ENCODE results near the gene IP6K3.
A peak's percentile ranks its signal among the peaks of the same experiment; 100 is the strongest.

The IP6K3 gene

DNA sequence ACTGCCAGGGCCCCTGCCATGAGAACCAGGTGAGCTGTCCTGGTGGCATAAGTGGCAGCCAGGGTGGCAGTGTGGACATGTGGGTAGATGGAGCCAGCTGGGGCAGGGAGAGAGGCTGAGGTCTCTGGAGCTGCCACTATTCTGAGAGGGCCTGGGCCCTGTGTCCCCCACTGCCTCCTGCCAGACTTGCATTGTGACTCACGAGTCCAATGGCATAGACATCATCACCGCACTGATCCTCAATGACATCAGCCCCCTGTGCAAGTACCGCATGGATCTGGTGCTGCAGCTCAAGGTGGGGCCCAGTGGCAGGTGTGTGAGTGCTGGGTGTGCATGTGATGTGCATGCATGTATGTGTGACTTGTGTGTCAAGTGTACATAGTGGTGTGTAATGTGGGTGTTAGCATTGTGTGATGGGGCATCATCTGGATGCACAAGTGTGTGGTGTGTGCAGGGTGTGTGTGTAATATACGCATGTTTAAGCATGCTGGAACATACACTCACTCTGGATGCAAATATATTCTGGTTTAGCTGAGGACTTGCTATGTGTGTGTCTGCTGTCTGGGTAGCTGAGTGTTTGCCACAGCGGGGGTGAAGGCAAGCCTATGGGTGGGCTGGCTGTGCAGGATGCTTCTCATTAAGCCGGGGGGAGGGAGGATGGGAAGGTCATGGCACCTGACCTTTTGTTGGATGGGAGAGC, 60.3 kb downstream of the IP6K3 start:
- no peak for DNase-seq

DNA sequence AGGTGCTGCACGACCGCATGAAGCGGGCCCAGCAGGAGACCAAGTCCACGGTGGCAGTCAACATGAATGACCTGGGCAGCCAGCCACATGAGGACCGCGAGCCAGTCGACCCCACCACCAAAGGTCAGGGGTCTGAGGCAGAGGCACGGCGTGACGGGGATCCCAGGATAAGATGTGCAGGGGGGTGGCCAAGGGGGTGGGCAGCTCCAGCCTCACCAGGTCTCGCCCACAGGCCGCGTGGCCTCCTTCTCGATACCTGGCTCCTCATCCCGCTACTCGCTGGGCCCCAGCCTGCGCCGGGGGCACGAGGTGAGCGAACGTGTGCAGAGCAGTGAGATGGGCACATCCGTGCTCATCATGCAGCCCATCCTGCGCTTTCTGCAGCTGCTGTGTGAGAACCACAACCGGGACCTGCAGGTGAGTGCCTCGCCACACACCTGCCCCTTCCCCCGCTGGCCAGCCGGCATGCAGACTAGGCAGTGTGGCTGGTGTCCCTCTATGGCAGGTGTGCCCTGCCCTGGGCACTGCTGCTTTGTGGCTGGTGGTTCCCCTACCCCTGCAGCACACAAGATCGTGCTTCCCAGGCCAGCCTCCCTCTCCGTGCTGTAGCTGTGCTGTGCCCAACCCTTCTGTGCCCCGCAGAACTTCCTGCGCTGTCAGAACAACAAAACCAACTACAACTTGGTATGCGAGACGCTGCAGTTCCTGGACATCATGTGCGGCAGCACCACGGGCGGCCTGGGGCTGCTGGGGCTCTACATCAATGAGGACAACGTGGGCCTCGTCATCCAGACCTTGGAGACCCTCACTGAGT, 61.1 kb downstream of the IP6K3 start:
- no peak for DNase-seq

DNA sequence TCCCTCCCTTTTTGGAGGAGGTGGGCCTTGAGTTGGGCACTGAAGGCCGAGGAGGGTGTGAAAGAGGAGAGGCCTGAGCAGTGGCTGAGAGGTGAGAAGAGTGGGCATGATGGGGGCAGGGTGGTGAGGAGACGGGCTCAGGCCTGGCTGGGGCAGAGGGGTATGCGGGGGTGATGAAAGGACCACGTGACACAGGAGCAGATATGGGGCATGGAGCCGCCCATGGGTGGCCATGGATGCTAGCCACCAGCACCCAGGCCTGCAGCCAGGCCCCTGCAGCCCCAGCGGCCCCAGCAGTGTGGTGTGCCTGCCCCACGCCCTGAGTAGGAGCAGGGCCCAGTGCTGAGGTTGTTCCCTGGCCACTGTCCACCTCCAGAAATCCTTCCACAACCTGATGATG, 61.7 kb downstream of the IP6K3 start:
- no peak for DNase-seq

DNA sequence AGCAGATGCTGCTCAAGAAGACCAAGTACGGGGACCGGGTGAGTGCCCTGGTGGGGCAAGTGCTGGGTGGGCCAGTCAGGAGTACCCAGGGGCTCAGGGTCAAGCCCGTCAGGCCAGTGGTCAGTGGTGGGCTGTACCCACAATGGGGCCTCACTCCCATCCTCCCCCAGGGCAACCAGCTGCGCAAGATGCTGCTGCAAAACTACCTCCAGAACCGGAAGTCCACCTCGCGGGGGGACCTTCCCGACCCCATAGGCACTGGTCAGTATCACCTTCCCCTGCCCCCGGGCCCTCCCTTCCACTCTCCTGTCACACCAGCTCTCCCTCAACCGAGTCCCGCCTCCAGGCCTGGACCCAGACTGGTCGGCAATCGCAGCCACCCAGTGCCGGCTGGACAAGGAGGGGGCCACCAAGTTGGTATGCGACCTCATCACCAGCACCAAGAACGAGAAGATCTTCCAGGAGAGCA, 62.2 kb downstream of the IP6K3 start:
- DNase-seq: no peak

DNA sequence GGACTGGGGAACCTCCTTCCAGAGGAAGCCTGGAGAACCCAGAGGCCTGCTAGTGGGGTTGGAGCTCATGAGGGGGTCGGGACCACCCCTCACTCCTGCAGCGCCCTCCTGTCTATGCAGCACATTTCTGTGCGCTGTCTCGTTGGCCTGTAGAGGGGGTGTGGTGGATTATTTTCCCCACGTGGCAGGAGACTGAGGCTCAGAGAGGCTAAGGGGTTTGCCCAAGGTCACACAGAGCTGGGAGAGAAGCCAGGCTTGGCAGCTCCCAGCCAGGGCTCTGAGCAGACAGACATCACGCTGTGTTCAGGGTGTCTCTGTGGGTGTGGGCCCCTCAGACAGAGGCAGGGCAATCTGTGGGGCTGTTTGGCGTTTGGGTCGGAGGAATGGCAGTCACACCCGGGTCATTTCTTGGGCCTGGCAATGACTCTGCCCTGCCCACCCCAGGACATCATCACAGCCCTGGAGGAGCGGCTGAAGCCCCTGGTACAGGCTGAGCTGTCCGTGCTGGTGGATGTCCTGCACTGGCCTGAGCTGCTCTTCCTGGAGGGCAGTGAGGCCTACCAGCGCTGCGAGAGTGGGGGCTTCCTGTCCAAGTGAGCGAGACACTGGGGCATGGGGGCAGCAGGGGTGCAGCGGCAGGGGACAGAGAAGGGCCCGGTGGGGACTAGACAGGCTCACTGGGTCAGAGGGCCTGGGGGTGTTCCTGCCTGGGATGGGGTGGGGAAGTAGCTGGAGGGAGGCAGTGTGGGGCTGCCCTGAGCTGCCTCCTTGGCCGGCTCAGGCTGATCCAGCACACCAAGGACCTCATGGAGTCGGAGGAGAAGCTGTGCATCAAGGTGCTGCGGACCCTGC, 62.9 kb downstream of the IP6K3 start:
- DNase-seq: no peak

DNA sequence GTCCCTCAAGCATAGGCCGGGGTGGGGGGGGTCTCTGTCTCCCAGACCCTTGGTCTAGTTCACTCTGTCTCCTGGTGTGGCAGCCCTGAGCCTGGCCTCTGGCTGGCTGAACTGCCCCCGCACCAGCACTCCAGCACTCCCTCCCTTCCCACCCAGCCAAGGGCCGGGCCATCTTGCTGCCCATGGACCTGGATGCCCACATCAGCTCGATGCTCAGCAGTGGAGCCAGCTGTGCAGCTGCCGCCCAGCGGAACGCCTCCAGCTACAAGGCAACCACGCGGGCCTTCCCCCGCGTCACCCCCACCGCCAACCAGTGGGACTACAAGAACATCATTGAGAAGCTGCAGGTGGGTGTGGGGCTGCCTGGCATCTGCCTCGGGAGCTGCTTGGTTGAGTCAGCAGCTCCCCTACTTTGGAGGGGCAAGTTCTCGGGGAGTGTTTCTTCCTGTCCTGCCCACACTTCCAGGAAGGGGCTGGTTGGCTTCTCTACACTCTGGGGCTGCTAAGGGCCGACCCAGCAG, 63.6 kb downstream of the IP6K3 start:
- DNase-seq: peak; percentile 71

DNA sequence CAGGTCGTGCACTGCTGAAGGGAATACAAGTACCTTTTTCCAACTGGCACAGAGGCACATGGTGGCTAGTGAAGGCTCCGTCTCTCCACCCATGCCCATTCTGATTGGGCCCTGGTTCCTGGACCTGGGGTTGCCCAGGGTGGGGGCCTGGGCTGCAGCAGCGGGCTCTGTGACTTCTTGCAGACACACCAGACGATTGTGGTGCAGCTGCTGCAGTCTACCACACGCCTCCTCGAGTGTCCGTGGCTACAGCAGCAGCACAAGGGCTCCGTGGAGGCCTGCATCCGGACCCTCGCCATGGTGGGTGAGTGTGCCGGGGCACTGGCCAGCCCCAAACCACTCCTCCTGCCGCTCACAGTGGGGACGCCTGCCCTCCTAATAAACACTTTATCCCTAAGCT, 64.4 kb downstream of the IP6K3 start:
- DNase-seq: no peak

DNA sequence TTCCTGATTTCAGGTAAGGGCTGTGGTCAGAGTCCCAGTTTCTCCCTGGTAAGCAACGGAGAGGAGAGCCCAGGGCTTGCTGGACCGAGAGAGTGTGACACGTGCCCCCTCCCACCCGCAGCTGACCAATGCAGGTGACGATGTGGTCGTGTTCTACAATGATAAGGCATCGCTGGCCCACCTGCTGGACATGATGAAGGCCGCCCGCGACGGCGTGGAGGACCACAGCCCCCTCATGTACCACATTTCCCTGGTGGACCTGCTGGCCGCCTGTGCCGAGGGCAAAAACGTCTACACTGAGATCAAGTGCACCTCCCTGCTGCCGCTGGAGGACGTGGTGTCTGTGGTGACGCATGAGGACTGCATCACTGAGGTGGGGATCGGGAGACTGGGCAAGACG, 66.9 kb downstream of the IP6K3 start:
- no peak for DNase-seq

DNA sequence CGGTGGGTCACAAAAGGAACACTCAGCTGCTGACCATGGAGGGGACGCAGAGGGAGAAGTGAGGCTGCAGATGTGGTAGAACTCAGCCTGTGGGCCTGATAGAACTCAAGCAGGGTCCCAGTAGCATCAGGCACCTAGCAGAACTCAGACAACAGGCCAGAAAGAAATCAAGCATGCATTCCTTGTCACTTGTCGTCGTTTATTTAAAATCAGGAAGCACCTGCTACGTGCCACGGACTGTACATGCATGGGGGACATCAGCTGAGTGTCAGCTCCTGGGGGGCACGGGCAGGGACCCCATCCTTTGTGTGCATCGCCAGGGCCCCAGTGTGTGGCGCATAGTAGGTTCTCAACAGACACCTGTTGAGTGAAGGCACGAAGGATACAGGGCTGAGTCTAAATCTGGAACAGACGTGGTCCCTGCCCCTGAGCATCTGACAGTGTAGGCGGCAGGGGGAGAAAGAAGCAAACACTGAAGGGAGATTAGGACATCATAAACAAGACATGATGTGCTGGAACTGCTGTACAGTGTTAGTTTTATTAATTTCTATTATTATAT, 67.7 kb downstream of the IP6K3 start:
- no peak for DNase-seq

DNA sequence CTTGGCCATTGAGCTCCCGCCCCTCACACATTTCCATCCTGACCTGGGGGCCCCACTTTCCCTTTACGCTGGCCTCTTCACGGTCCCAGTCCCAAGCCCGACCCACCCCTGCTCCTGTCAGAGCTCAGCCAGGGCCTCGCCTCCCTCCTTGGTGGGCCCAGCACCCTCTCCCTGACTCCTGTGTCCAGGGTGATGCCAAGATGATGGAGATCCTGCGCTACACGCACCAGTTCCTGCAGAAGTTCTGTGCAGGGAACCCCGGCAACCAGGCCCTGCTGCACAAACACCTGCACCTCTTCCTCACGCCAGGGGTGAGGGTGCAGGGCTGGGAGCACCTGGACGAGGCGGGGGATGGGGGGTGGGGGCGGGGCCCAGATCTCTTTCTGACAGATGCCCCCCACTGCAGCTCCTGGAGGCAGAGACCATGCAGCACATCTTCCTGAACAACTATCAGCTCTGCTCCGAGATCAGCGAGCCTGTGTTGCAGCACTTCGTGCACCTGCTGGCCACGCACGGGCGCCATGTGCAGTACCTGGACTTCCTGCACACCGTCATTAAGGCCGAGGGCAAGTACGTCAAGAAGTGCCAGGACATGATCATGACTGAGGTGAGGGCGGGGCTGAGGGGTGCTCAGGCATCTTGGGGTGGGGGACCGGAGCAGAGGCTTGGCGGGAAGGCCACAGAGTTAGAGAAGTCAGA, 68.3 kb downstream of the IP6K3 start:
- no peak for DNase-seq

DNA sequence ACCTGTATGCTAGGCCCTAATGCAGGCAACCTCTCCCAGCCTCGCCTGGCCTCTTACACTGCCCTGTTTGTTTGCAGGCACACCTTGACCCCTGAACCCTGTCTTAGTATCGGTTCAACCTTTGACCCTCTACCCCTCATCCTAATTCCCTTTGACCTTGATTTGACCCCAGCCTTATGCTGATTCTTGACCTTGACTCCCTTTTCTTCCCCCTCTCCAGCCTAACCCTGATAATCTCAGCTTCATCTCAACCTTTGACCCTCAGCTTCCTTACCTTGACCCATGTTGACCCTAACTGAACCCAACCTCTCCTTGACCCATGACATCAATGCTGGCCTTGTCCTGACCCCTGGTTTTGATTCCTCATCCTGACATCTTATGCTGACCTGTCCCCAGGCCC, 69.0 kb downstream of the IP6K3 start:
- no peak for DNase-seq

DNA sequence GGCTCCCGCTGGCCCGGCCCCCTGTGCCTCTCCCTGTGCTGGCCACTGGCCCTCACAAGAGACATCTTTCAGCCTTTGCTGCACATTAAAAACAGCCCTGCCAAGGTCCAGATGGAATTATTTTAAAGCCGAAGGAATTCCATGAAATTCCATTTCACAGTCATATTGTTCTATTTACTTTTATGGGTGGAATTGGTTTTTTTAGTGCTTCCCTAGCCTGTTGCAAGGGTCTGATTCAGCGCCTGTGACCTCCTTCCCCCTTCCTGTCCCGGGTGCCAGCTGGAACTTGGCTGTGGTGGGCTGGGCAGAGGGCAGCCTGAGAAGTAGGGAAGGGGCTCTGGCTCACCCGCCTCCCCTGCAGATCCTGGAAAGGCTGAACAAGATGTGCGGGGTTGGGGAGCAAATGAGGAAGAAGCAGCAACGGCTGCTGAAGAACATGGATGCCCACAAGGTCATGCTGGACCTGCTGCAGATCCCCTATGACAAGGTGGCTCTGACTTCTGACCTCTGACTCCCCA, 69.5 kb downstream of the IP6K3 start:
- no peak for DNase-seq

DNA sequence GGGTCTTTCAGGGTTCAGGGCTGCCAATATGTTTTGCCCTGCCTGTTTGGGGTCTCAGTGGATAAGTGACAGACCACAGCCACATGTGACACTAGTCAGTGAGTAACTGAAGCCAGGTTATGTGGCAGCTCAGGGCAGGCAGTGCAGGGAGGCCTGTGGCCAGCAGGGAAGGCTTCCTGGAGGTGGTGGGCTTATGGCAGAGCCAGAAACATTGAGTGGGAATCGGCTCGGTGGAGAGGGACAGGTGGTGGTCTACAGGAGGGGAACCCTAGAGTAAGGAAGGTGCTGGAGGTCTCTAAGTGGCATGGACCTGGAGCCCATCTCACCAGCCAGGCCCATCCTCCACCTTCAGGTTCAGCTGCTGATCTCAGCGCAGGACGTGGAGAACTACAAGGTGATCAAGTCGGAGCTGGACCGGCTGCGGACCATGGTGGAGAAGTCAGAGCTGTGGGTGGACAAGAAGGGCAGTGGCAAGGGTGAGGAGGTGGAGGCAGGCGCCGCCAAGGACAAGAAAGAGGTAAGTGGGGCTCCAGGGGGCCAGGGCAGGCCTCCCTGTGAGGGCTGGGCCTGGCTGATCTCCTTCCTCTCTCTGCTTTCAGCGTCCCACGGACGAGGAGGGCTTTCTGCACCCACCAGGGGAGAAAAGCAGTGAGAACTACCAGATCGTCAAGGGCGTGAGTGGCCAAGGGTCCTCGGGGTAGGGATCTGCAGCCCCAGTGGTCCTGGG, 70.1 kb downstream of the IP6K3 start:
- no peak for DNase-seq

DNA sequence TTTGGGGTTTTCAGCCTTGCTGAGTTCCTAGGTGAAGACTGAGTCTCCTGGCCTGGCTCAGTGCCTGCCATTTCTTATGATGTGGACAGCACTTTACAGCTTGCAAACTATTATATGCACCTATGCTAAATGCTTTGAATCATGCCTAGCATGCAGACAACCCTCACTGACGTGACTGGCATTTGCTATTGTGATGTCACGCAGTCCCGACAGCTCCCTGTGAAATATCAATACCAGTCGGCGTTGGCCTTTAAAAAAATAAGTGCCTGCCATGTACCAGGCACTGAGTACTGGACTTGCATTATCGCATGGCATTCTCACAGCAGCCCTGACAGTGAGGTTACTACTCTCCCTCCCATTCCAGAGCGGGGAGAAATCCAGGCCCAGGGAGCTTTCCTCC, 70.7 kb downstream of the IP6K3 start:
- DNase-seq: no peak

DNA sequence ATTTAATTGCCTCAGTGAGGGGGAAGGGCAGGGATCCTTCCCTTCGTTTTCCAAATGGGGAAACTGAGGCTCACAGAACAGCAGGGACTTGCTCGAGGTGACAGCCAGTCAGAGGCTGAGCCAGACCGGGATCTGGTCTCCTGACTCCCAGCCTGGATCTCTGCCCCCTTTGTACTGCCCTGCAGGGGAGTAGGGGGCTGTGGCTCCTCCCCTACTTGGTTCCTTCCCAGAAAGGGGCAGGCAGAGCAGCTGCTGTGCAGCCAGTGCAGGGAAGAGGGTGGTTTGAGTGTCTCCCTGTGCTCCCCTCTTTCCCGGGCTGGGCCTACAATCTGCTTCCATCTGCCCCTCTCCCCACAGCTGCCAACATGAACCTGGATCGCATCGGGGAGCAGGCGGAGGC, 72.9 kb downstream of the IP6K3 start:
- DNase-seq: no peak

DNA sequence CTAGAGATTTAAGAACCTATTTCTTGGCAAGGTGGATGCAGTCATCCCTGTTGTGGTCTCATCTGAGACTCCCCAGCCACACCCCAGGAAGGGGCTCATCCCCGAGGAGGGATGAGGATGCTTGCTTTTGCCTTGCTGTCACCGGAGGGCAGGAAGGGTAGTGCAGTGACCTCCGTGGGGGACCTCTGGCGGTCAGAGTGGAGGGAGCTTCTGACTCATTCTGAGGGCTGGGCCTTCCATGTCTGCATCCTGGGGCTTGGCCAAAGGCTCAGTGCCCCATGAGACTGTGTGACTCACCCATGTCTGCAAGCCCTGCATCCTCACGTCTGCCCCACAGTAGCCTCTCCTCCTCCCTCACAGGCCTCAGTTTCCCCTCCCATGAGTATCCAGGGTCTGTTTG, 73.9 kb downstream of the IP6K3 start:
- DNase-seq: no peak

DNA sequence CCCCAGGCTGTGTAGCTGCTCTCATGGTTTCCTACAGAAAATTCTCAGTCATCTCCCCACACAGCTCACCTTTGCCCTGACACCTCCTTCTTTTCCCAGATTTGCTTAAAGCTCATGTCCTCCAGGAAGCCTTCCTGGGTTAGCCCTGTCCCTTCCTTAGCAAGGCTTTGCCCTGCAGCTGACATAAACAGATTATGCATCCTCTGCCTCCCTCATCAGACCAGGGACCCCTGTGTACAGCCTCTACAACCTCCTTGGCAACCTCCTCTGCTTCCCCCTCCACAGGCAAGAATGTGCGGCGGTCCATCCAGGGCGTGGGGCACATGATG, 75.0 kb downstream of the IP6K3 start:
- no peak for DNase-seq

Measured in activated CD8-positive, alpha-beta memory T cell treated with anti-CD3 and anti-CD28 coated beads, Interleukin-2, amount 50 U/mL, for 48 hours (primary cell).